Gastroesophageal sphincter (tissue), 3 donors: Measurements from ENCODE around the gene KIF24.

Experiments
- CTCF ChIP-seq, 4 experiments: fragments of 200-600 bp in 2 of 4; fragments of 450-650 bp in 2 of 4; sonication (generic) in 1 of 4; IDR thresholded peaks; one replicate each; pipeline ENCODE4 v1.5.1; 2017 to 2019; ENCODE audit warnings: antibody characterized with exemption in 4 of 4, mild to moderate bottlenecking in 2 of 4, moderate library complexity in 2 of 4
- POLR2A ChIP-seq, 2 donors: fragments of 450-650 bp; IDR thresholded peaks; one replicate each; pipeline ENCODE4 v1.6.1; 2017; ENCODE audit warnings: antibody characterized with exemption in 2 of 2, mild to moderate bottlenecking in 2 of 2, moderate library complexity in 1 of 2

GRCh38 chr9:34328500-34328986 lies 525 bp downstream of the KIF24 start:
- no peak for TF ChIP-seq CTCF (IDR thresholded peaks at IDR 0.05)
- no peak for TF ChIP-seq POLR2A (IDR thresholded peaks at IDR 0.05)
